HG02884 (cell line): Measurements from ENCODE around the gene RUVBL2.

Experiments
- ATAC-seq: cut with Tn5 transposase; IDR thresholded peaks from one replicate; pipeline ENCODE4 v1.9.1; 2021; ENCODE audit warnings: mild to moderate bottlenecking, moderate library complexity; ENCODE audit not compliant: unreplicated experiment

RUVBL2 gene

DNA sequence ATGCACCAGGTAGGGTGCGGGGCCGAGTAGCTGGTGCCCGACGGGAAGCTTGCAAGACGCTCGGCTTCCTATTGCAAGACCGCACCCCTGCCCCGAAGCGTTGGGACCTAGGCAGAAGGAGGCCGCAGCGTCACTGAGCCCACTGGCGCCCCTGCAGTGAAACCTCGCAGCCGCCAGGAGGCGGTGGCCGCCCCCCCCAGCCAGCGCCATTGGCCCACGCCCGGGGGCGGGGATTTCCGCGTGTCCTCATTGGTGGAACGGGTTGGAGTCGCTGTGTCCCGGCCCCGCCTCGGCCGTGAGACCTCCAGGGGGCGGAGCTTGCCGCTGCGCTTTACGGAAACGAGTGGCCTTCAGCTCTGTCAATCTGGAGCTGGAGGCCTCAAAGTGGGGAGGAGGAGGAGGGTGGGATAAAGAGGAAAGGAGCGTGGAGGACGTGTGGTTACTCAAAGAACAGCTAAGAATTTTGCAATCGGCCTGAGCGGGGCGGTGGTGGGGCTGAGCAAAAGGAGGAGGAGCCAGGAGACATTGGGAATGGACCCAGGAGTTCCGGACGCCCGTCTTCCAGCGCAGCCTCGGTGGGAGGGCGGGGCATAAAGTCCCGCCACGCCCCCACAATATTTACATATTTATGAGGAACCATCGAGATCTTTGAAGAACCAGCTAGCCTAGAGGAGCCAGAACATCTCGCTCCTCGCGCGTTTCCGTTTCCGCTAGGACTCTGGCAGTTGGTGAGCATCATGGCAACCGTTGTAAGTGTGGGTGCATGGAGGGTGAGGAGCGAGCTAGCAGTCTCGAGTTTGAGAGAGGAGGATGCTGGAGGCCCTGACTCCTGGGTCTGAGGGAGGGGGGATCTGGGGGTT, at the start of gene RUVBL2, which contains the start of gene GYS1:
TSS of gene RUVBL2 (plus strand) at position 713 of the 860 bp plus-strand sequence. CDS start at position 738, 25 bp downstream.
TSS of gene GYS1 (minus strand) at position 135 of the 860 bp plus-strand sequence. CDS start 197 bp downstream, outside the sequence.
- ATAC-seq: peak; percentile 81

DNA sequence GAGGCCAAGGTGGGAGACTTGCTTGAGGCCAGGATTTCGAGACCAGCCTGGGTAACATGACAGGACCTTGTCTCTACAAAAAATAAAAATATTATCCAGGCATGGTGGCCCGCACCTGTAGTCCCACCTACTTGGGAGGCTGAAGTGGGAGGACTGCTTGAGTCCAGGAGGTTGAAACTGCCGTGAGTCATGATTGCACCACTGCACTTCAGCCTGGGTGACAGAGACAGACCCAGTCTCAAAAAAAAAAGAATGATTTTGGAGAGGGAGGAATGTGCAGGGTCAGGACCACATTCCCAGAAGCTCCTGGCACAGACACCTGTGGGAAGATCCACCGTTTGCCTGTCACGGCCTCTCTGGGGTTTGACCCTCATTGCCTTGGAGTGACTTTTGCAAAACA, 48.3 kb upstream of the RUVBL2 start:
- no peak for ATAC-seq

DNA sequence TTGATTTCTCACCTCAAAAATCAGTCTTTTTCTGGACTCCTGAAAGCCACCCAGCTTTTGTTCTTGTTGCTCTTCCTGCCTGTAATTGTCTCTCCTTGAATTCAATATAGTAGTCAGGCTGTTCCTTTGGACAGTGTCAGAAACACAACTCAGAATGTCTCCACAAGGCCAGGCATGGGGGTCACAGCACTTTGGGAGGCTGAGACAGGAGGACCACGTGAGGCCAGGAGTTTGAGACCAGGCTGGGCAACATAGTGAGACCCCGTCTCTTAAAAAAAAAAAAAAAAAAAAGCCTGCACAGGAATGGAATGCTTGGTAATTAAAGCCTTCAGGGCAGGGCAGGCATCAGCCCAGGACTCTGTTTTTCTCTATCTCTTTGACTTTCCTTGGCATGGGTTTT, 47.9 kb upstream of the RUVBL2 start:
- no peak for ATAC-seq

DNA sequence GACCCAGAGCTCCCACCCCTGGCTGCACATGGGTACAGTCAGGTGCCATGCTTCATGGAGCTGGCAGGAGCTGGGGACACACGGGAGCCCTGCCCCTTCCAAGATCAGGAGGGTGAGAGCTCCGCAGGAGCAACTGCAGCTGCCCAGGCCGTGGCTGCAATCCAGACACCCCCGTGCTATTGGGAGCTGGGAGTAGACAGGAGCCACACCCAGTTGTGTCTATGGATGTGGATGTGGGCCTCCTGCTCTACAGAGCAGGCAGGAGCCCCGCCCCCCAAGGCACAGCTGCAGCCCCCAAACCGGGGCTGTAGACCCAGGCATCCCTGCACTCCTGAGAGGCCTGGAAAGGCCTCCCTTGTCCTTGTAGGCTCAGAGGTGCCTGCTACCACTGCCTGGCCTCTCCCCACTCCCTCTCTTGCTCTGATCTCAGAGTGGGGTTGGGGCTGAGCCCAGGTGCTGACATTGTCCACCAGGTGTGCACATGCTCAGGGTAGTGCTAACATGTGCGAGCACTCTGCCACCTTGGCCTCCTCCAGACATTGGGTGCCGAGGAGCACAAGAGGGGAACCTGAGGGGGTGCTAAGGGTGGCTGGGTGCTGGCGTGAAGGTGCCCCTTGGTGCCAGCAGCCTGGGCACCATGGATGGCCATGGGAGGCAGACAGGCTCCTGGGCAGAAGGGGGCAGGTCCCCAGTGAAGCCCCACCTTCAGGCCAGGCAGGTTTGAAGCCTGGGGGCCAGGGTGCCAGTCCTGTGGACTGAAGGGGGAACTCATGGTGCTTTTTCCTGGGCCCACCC, 47.0 kb upstream of the RUVBL2 start:
- ATAC-seq: no peak

DNA sequence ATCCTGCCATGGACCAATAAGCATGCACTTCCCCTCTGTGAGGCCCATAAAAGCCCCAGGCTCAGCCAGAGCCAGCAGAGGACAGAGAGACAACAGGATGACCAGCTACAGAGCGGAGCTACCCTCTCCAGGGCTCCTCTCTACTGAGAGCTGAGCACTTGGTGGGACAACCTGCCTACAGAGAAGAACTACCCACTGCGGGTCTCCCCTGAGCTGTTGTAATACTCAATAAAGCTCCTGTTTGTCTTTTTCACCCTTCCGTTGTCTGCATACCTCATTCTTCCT, 46.5 kb upstream of the RUVBL2 start:
- ATAC-seq: no peak

DNA sequence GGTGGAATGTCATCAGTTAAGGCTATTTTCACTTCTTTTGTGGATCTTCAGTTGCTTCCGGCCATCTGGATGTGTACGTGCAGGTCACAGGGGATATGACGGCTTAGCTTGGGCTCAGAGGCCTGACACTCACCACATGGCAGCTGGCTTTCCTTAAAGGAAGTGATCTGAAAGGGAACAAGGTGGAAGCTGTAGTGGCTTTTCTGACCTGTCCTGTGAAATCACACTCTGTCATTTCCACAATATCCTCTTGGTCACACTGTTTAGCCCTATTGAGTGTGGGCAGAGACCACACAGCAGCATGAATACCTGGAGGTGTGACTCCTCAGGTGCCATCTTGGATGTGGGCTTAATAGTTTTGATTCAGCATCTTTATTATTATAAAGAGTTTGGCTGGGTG, 43.5 kb upstream of the RUVBL2 start:
- no peak for ATAC-seq

DNA sequence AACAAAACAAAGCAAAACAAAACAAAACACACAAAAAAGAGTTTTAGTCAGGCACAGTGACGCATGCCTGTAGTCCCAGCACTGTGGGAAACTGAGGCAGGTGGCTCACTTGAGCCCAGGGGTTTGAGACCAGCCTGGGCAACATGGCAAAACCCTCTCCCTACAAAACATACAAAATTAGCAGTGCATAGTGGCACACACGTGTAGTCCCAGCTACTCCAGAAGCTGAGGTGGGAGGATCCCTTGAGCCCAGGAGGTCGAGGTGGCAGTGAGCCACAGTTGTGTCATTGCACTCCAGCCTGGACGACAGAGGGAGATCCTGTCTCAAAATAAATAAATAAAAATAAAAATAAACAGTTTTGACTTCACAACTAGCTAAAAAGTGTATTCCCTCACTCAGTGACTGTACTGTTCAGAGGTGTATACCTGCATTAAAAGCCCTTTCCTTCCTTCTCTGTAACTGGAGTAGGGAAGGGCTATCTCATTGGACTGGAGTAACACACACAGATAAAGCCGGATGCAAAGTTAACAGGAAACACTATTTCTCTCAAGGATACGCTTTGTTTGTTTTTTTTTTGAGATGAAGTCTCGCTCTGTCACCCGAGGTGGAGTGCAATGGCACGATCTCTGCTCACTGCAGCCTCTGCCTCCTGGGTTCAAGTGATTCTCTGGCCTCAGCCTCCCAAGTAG, 42.7 kb upstream of the RUVBL2 start:
- ATAC-seq: no peak

DNA sequence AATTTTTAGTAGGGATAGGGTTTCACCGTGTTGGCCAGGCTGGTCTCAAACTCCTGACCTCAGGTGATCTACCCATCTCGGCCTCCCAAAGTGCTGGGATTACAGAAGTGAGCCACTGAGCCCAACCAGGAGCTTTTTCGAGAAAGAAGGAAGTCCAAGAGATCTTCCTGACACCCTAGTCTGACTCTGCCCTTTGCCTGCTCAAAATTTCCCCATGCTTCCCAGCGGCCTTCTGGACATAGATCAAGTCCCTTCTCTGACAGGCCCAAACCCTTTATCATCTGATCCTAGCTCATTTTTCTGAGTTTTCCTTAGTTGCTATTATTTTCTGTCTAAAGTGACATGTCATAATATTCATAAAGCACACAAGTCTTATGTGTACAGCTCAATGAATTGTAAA, 40.5 kb upstream of the RUVBL2 start:
- no peak for ATAC-seq

DNA sequence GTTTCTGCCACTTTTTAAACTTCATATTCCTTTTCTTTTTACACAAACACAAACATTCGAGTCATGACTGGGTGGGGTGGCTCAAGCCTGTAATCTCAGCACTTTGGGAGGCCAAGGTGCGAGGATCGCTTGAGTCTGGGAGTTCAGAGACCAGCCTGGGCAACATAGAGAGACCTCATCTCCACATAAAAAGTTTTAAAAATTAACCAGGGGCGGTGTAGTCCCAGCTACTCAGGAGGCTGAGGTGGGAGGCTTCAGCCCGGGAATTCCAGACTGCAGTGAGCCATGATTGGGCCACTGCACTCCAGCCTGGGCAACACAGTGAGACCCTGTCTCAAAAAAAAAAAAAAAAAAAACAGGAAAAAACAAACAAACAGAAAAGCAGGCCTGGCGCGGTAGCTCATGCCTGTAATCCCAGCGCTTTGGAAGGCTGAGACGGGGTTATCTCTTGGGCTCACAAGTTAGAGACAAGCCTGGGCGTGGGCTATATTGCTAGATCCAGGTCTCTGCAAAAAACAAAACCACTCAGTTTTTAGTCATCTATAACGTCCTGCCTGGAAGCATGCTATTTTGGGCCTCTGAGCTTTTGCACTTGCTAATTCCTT, 39.6 kb upstream of the RUVBL2 start:
- ATAC-seq: no peak

DNA sequence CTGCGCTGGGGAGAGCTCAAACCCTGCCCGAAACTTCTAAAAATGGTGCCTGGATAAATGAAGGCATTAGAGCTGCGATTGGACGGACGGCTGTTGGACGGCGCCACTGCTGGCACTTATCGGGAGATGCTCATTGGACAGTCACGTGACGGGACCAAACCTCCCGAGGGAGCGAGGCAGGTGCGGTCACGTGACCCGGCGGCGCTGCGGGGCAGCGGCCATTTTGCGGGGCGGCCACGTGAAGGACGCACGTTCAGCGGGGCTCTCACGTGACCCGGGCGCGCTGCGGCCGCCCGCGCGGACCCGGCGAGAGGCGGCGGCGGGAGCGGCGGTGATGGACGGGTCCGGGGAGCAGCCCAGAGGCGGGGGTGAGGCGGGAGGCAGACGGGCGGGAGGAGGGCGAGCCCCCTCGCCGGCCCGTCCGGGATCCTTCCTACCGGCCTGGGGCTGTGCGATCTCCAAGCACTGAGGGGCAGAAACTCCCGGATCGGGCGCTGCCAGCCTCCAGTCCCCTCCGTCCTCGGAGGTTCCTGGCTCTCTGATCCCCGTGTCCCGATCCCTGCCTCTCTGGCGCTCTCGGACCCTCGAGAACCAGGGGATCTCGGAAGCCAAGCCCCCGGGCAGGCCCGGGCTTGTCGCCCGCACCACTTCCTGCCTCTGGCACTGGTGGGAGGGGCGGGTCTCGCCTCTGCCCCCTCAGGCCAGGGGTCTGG, 38.9 kb upstream of the RUVBL2 start, which contains the start of gene BAX:
TSS of gene BAX (plus strand) at position 281 of the 713 bp plus-strand sequence. CDS start at position 335, 54 bp downstream.
- ATAC-seq: peak; percentile 84

DNA sequence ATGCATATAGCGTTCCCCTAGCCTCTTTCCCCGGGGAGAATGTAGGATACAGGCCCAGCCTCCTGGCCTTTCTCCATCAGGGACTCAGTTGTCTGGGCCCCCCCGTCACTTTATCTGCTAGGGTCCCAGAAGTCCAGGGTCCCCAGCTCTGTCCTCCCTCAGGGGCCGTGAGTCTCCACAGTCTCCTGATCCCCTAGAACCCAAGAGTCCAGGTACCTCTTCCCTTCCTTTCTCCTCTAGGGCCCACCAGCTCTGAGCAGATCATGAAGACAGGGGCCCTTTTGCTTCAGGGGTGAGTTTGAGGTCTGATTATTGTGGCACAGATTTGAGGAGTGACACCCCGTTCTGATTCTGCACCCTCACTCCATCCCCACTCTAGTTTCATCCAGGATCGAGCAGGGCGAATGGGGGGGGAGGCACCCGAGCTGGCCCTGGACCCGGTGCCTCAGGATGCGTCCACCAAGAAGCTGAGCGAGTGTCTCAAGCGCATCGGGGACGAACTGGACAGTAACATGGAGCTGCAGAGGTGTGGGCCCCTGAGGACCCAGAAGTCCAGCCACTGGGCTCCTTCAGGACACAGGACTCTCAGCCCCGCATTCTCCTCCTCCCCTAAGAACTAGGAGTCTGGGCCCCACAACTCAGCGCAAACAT, 38.3 kb upstream of the RUVBL2 start:
- ATAC-seq: no peak

DNA sequence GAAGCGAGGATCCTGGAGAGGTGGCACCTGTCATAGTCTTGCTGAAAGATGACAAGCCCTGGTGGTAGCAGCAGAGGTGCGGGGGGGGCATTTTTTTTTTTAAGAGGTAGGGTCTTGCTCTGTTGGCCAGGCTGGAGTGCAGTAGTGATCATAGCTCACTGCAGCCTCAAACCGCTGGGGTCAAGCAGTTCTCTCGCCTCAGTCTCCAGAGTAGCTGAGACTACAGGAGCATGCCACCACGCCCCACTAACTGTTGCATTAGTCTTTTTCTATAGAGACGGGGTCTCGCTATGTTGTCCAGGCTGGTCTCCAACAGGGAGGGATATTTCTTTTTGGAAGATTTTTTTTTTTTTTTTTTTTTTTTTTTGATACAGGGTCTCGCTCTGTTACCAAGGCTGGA, 35.7 kb upstream of the RUVBL2 start:
- ATAC-seq: no peak

DNA sequence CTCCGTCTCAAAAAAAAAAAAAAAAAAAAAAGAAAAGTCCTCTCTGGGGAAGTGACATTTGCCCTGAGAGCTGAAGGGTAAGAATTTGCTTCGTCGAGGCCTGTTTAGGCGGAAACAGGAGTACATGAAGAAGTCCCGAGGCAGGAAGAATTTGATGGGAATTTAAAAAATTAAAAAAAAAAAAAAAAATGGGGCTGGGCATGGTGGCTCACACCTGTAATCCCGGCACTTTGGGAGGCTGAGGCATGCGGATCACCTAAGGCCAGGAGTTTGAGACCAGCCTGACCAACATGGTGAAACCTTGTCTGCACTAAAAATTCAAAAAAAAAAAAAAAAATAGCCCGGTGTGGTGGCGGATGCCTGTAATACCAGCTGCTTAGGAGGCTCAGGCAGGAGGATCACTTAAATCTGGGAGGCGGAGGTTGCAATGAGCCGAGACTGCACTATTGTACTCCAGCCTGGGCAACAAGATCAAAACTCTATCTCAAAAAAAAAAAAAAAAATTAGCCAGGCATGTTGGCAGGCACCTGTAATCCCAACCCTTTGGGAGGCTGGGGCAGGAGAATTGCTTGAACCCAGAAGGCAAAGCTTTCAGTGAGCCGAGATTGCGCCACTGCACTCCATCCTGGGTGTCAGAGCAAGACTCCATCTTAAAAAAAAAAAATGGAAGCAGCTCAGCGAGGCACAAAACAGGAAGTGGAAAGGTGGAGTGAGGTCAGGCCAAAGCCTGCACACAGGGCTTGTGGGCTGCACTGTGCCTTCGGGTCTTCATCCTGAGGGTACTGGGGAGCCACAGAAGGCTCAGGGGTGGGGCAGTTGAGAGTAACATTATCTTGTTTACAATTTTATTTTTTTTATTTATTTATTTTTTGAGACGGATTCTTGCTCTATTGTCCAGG, 34.1 kb upstream of the RUVBL2 start:
- no peak for ATAC-seq

DNA sequence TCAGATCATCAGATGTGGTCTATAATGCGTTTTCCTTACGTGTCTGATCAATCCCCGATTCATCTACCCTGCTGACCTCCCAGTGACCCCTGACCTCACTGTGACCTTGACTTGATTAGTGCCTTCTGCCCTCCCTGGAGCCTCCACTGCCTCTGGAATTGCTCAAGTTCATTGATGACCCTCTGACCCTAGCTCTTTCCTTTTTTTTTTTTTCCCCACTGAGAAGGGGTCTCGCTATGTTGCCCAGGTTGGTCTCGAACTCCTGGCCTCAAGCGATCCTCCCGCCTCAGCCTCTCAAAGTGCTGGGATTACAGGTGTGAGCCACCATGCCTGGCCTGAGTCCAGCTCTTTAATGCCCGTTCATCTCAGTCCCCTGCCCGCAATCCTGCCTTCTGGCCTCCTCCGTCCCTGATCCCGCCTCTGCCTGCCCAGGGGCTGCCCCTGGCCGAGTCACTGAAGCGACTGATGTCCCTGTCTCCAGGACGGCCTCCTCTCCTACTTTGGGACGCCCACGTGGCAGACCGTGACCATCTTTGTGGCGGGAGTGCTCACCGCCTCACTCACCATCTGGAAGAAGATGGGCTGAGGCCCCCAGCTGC, 32.5 kb upstream of the RUVBL2 start:
- no peak for ATAC-seq

DNA sequence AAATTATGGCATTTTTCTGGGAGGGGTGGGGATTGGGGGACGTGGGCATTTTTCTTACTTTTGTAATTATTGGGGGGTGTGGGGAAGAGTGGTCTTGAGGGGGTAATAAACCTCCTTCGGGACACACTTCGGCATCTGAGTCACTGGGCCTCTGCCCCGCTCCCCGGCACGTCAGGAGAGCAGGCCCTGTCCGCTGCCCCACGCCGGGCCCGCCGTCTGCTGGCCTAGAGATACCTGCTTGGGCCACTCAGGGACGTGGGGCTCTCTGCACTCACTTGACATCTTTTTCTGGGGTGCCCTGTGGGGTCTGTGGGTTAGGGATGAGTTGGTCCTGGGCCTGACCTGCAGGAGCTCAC, 32.0 kb upstream of the RUVBL2 start:
- no peak for ATAC-seq

DNA sequence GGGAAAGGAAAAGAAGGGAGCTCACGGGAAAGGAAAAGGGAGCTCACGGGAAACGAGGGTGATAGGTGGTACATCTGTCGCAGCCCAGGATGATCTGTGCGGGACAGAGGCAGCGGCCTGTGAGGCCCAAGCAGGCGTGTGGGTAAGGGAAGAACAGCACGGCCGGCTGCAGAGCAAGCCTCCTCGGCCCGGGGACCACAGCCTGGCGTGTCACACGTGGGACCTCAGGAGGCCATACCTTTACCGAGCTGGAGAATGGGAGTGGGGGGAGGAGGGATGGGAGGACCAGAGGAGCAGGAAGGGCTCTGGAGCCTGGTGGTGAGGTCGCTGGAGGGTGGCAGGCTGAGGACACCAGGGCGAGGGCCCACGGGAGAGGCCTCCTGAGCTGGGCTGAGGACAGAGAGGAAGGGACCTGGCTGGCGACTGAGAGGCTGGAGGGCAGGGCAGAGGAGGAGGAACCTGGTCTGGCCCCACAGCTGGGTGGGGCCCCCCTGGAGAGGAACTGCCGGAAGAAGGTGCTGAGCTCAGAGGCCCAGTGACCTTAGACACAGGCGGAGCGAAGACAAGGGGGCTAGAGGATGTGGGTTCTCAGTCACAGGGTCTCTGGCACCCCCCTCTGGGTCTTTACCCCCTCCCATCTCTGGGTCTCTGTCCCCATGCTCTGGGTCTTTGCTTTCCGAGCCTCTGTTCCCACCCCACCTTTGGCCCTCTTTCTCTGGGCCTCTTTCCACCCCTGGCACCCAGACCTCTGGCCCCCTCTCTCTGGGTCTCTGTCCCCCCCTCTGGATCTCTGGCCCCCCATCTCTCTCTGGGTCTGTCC, 31.4 kb upstream of the RUVBL2 start:
- ATAC-seq: peak; percentile 31

DNA sequence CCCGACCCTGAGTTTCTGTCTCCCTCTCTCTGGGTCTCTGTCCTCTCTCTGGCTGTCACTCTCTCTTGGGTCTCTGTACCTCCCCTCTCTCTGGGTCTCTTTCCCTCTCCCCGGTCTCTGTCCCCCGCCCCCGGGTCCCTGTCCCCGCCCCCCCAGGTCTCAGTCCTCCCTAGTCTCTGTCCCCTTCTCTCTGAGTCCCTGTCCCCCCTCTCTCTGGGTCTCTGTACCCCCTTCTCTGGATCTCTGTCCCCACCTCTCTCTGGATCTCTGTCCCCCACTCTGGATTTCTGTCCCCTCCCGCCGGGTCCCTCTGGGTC, 30.9 kb upstream of the RUVBL2 start:
- no peak for ATAC-seq
